Spleen (tissue), 7 donors: ENCODE measurements around the gene KIF12.

ENCODE experiments used
- CTCF ChIP-seq, 11 experiments: fragments of 200-600 bp in 7 of 11; fragments of 450-650 bp in 4 of 11; sonication (generic) in 4 of 11; IDR thresholded peaks in 8 of 11; conservative IDR thresholded peaks in 3 of 11; 1 replicate in 7 of 11; 2 replicates in 4 of 11; pipeline versions ENCODE4 v1.4.0 to v1.8.0; 2016 to 2021; ENCODE audit warnings: antibody characterized with exemption in 11 of 11, inconsistent platforms in 4 of 11, mild to moderate bottlenecking in 1 of 11
- POLR2A ChIP-seq, 3 donors: fragments of 450-650 bp; IDR thresholded peaks; one replicate each; pipeline ENCODE4 v1.5.1; 2017; ENCODE audit warnings: antibody characterized with exemption in 3 of 3, mild to moderate bottlenecking in 1 of 3
- POLR2AphosphoS5 ChIP-seq, 3 donors: sonication (generic); formaldehyde crosslinking; IDR thresholded peaks; one replicate each; pipeline ENCODE4 v1.5.1; 2017; ENCODE audit warnings: antibody characterized with exemption in 3 of 3
- donor health status: DM: no; HTN: no; CAD: no; lungs with moderate emphysema.
- donor health status: DM: no; HTN: no; CAD: no.
- donor health status: DM: no; HTN: no; CAD: no.

GRCh38 chr9:114115654-114116125 is 16.6 kb upstream of the KIF12 start:
- TF ChIP-seq CTCF (IDR thresholded peaks at IDR 0.05 in 8 of 11, conservative IDR thresholded peaks at IDR 0.05 in 3 of 11) (no peak), POLR2AphosphoS5 (IDR thresholded peaks at IDR 0.05) (no peak), POLR2A (IDR thresholded peaks at IDR 0.05) (no peak)
